Neutrophil (primary cell): ENCODE measurements around the gene OR2V2.
A peak's percentile ranks its signal among the peaks of the same experiment; 100 is the strongest.

Source experiments
- H3K27ac ChIP-seq: fragments of 200-600 bp; sonication (generic); 2 replicates; pipeline ENCODE4 v1.5.1; 2016; ENCODE audit warnings: mild to moderate bottlenecking, moderate library complexity
- H3K27me3 ChIP-seq: fragments of 200-600 bp; sonication (generic); 2 replicates; pipeline ENCODE4 v1.6.0; 2016; ENCODE audit warnings: mild to moderate bottlenecking
- H3K36me3 ChIP-seq: fragments of 200-600 bp; sonication (generic); 2 replicates; pipeline ENCODE4 v1.5.1; 2017
- H3K4me1 ChIP-seq, 2 experiments: fragments of 200-600 bp in 1 of 2; sonication (generic) in 1 of 2; 1 replicate in 1 of 2; 2 replicates in 1 of 2; pipeline versions ENCODE4 v1.5.1 to v1.6.1; 2013 to 2016; ENCODE audit warnings: low read depth in 1 of 2, low read length in 1 of 2, mild to moderate bottlenecking in 1 of 2, moderate library complexity in 1 of 2; ENCODE audit not compliant: control insufficient read depth in 1 of 2, insufficient read depth in 1 of 2
- H3K4me3 ChIP-seq, 2 experiments: fragments of 200-600 bp in 1 of 2; sonication (generic) in 1 of 2; 1 replicate in 1 of 2; 2 replicates in 1 of 2; pipeline ENCODE4 v1.5.1; 2013 to 2016; ENCODE audit warnings: low read depth in 1 of 2, low read length in 1 of 2, mild to moderate bottlenecking in 1 of 2, moderate library complexity in 1 of 2
- H3K9me3 ChIP-seq: fragments of 200-600 bp; sonication (generic); 2 replicates; pipeline ENCODE4 v1.5.1; 2016
- CTCF ChIP-seq: fragments of 200-600 bp; sonication (generic); IDR thresholded peaks from 2 replicates; pipeline ENCODE4 v1.5.1; 2016; ENCODE audit warnings: antibody characterized with exemption

Gene OR2V2

GRCh38 chr5:181170237-181170825, 22.9 kb downstream of the OR2V2 start:
- Histone ChIP-seq H3K27ac (no peak overlapping the region), H3K9me3 (no peaks in the 10 kb centered on the region), H3K4me3 (no peak overlapping the region), H3K4me1 (peaks cover 17 to 18% of the 10 kb centered on the region in 2 experiments), H3K27me3 (peaks cover 100% of the 10 kb centered on the region), H3K36me3 (no peaks in the 10 kb centered on the region)
- no peak for TF ChIP-seq CTCF

GRCh38 chr5:181170996-181171395, 23.6 kb downstream of the OR2V2 start:
- Histone ChIP-seq H3K4me1 (peaks cover 17 to 18% of the 10 kb centered on the region in 2 experiments), H3K9me3 (no peaks in the 10 kb centered on the region), H3K27me3 (peaks cover 100% of the 10 kb centered on the region), H3K27ac (no peak overlapping the region), H3K36me3 (no peaks in the 10 kb centered on the region), H3K4me3 (no peak overlapping the region)
- TF ChIP-seq CTCF = no peak

GRCh38 chr5:181171782-181172181, 24.4 kb downstream of the OR2V2 start:
- H3K36me3 ChIP-seq = no peaks in the 10 kb centered on the region
- TF ChIP-seq CTCF = no peak
- H3K9me3 ChIP-seq = no peaks in the 10 kb centered on the region
- no peak overlapping the region for H3K27ac ChIP-seq
- H3K27me3 ChIP-seq = peaks cover 100% of the 10 kb centered on the region
- peaks cover 17 to 18% of the 10 kb centered on the region in 2 experiments for H3K4me1 ChIP-seq
- H3K4me3 ChIP-seq = no peak overlapping the region

GRCh38 chr5:181173027-181173419, 25.6 kb downstream of the OR2V2 start:
- H3K36me3 ChIP-seq = no peaks in the 10 kb centered on the region
- H3K9me3 ChIP-seq = no peaks in the 10 kb centered on the region
- H3K27me3 ChIP-seq = peaks cover 99% of the 10 kb centered on the region
- no peak overlapping the region for H3K27ac ChIP-seq
- peaks cover 17 to 18% of the 10 kb centered on the region in 2 experiments for H3K4me1 ChIP-seq
- peak overlapping the region in 1 of 2 experiments; percentile 4 for H3K4me3 ChIP-seq
- no peak for TF ChIP-seq CTCF

- H3K9me3 ChIP-seq = no peaks in the 10 kb centered on the region
- no peak overlapping the region for H3K27ac ChIP-seq
- peaks cover 93% of the 10 kb centered on the region for H3K27me3 ChIP-seq
- peak overlapping the region in 1 of 2 experiments; percentile 4 for H3K4me3 ChIP-seq
- TF ChIP-seq CTCF = no peak
- H3K36me3 ChIP-seq = no peaks in the 10 kb centered on the region
- peaks cover 17 to 18% of the 10 kb centered on the region in 2 experiments for H3K4me1 ChIP-seq
These were observed 26.3 kb downstream of the OR2V2 start for GRCh38 chr5:181173420-181174342.
